GM19240 (cell line): ENCODE results near the gene SMC1B.
"Not testable (repeated sequence)": the region's sequence is repeated elsewhere in the genome, so short reads cannot be mapped to it uniquely, and the experiment has no call there.

ENCODE experiments used
- DNase-seq: peaks from one replicate; pipeline ENCODE4 v3.0.0; 2011; ENCODE audit warnings: low spot score; ENCODE audit not compliant: insufficient read length

SMC1B gene

DNA sequence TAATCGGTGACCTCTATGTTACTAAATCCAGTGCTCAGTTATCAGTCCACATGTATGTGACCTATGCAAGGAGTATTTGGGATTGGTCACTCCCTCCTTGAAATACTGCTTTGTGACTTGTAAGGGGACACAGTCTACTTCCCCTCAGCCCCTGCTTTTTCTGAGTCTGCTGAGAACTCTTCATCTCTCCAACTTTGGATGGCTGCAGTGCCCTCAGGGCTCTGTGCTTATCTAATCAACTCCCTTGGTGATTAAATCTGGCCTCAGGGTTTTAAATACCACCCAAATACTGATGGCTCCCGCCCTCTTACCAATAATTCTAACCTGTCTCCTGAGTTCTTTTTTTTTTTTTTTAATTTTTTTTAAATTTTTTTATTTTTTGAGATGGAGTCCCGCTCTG is 63.5 kb downstream of the SMC1B start:
- no peak for DNase-seq

DNA sequence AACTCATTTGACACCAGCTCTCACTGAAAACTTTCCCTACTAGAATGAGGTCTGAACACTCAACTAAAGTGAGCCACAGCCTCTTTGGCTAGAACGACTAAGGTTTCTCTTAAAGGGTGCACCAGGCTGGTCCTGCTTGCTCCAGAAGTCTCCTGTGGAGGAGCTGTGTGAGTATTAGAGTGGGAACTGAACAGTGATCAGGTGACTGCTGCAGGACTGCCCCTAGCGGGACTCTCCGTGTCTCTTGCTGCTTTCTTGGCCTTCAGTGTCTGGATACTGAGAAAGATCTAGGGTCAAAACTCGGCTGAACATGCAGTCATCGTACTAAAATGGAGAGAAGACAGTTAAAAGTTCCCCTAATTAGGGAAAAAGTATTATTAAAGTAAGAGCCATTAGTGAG is 69.1 kb downstream of the SMC1B start:
- no peak for DNase-seq

DNA sequence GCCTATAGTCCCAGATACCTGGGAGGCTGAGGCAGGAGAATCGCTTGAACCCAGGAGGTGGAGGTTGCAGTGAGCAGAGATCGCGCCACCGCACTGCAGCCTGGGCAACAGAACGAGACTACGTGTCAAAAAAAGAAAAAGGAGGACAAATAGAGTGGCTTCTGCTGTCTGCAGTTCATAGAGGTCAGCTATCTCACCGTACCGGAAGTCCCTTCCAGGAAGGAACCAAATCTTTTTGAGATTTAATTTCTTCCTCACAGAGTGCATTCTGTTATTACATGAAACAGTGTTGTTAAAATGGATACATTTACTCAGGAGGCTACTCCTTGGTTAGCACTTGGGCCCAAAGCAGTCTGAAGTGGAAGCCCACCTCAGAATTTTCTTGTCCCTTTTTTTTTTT is 70.3 kb downstream of the SMC1B start:
- no peak for DNase-seq

DNA sequence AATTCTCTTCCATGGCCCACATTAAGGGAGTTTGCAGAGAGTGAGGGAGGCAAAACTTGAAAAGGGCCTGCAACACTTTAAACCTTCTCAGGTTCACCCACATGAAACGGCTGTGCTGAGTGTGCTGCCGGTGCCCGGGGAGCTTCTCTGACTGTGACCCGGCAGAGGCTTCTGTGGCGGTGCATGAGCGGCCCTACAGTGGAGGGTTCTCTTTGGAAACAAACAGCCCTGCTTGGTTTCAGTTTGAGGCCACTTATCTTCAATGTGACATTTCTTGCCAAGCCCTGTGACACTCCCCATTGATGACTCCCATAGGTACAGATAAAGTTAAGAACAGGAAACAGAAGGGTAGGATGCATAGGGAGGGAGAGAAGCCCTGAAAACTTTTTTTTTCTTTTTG is 71.9 kb downstream of the SMC1B start:
- DNase-seq: no peak

DNA sequence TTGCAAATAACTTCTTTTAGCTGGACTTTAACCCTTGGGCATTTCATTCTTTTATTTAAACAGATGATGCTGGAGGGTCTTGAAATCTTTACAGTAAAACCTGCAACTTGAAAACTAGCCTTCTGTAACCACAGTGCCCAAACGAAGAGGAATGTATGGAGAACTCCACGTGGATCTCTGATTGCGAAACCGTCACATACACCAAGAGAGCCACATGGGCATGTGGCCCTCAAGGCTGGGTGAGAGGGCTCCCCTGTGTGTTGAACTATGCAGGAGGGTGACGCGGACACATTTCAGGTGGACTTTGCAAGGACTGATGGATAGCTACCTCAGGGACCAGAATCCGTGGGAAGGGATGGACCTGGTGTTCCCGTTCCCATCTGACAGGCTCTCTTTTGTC is 73.1 kb downstream of the SMC1B start:
- DNase-seq: no peak

DNA sequence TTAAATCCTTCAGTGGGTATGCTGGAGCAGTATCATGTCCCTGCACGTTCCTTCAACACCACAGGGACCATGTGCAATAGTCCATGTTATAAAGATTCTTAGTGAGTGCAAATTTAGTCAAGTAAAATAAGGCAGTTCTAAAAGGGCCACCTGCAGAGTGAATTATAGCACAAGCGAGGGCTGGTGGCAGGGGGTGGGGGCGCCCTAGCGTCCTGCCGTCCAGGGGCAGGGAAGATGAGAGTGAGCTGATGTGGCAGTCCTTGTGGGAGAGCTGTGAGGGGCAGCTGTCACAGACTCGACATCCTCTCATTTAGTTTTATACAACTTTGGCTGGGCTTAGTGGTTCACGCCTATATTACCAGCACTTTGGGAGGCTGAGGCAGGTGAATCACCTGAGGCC is 74.6 kb downstream of the SMC1B start:
- DNase-seq: no peak

DNA sequence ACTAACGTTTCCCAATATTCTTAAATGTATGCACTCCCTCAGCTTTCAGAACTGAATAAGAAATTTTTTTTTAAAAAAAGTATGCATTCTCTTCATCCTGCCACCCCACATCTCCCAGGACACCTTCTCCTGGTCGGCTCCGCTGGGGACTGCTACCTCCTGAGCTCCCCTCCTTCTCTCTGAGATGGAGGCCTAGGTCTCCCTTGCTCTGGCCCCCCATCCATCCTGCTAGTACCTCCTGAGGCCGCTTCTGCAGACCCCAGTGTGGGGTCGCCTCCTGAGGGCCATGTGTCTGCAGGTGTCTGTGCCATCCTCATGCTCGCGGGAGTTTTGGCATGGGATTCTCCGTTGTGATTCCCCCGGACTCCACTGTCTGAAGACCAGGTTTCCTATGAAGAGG is 75.9 kb downstream of the SMC1B start:
- DNase-seq: no peak

DNA sequence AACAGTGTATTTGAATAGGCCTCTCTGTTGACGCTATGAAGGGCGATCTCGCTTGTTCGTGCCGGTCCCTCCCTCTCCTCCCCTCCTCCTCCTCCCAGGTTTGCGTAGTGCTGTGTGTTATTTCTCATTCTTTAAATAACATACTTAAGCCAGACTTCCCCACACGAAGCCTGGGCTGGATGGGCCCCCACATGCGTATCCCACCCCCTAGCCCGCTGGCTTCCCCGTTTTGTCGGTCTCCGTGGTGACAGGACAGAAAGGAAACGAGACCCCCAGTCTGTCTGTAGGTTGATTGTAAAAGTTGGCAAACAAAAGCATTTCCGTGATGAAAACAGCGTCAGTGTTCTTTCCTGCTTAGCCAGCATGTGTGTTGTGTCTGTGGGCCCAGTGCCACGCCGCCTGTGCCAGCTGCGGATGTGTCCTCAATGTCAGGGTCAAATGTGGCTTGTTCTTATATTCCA is 76.4 kb downstream of the SMC1B start:
- DNase-seq: no peak

DNA sequence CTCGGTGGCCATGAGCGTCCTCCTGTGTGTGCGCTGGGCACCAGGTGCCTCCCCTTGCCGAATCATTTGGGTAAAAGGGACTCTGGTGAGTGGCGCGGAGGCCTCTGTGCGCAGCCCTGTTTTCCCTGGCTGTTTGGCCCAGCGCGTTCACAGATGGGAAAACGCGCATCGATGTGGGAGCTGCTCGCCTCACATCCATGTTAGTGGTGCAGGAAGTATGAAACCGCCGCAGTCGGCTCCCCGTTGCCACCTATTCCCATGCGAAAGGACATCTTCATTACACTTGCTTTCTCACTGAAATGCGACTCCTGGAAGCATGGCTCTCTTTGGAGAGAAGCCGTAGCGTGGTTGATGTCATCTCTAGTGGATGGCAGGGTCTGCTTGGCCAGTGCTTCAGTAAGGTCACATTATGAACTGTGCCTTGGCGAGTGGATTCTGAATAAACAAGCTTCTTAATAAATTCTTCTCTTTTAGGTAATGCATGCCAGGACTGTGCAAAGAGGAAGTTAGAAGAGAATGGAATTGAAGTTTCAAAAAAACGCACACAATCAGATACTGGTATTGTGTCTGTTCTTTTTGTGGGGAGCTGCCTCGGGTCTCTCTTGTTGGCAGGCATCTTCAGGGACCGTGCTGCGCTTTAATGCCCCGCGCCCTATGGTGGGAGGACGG is 77.4 kb downstream of the SMC1B start:
- no peak for DNase-seq

DNA sequence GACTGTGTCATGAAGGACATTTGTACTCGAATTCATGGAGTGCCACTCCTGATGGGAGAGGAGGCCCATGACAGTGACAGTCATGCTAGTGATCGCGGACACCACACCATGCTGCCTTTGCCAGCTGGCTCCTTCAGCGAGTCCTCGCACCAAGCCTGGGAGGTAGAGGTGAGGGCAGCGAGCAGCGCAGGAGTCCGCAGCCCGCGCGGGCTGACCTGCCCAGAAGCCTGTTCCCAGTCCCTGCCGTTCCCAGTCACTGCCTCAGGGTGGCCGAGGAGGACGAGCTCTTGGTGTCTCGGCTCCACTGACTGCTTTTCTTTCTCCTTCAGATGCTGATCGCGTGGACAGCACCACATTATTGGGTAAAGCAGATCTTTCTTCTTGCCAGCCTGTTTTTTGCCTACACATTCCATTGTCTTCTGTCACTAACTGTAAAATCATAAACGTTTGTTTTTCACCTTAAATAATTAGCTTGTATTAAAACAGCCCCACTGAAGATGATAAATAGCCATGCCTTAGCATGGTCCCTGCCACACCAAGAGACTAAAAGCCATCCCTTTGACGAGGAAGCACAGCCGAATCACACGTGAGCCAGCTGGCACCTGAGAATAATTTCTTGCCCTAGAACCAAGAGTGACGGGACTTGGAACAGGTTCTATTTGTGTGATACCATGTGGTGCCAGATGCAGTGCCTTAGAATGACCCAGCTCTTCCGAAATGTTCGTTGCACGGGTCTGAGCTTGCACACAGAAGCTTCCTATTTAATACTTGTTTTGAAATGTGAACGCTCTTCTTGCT is 78.2 kb downstream of the SMC1B start:
- no peak for DNase-seq

DNA sequence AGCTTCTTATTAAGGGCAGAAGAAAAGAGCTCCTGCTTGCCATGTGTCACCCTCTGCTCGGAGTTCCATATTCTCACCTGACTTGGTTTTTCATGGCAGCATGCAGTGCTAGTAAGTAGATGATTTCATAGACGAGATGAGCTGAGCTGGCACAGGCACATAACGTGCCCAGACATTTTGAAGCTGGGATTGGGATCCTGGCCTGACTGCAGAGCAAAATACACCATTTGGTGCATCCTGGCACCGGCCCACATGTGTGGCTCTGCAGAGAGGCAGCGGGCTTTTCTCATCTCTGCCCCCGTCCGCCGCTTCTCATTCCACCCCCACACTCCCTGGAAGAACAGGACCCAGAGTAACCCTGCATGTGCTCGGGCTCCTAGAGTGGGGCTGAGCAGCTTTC is 78.9 kb downstream of the SMC1B start:
- DNase-seq: no peak

DNA sequence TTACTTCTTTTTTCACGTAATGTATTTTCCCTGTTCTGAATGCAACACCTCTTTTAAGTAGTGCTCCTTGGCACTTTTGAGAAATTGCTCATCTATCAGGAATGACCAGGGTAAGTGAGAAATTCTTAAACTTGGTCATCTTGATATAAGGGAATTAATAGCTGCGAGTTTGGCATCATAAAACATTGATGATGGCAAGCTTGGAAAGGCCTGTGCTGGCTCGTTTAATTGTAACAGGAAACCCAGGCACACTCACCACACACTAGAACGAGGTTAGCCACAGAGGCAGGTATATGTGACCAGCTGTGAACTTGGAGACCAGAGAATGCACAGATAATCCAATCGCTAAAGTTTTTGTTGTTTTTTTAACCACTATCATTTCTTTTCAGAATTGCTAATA is 79.3 kb downstream of the SMC1B start:
- no peak for DNase-seq

DNA sequence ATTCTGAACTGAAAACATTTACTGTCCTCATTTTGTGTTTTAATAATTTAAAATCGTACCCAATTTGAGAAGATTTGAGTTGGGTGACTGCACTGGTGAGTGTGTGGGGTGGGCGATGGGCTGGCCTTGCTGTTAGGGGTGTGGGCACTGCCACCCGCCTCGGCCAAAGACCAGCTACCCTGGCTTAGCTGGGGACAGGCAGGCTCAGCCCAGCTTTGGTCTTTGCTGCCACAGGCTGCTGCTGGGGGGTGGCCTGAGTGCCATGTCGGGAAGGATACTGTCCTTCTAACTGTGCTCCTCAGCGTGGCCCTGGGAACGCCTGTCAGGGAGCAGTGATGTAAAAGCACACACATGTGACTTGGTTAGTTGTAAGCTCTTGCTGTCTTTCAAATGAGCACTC is 81.4 kb downstream of the SMC1B start:
- no peak for DNase-seq

DNA sequence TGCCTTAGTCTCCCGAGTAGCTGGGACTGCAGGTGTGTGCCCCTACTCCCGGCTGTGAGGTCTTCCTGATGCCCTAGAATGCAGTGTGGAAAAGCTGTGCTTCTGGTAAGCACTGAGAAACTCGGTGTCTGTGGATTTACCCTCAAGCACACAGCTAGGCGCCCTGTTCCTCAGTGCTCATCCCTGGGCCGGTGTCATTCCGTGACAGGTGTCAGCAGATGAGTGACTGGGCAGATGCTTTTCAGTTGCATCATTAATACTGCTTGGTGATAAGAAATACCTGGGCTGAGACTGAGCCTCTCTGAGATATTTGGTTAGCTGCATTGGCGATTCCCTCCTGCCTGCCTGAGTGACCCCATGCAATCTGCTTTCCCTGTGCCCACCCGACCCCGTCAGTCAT is 81.9 kb downstream of the SMC1B start:
- no peak for DNase-seq

DNA sequence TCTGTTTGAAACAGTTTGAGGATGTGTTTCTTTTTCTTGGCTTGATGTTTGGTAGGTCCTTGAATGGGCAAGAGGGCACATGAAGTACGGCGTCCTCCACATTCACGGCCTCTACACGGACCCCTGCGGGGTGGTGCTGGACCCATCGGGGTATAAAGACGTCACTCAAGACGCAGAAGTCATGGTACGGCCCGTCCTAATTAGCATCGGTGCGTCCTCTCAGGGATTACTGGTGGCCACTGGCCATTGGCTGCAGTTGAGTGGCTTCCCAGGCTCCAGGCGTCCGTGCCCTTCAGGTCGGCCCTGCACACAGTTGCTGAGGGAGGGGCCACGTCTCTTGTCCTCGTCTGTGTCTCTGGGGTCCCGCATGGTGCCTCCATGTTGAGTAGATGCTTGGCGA is 82.9 kb downstream of the SMC1B start:
- DNase-seq: no peak

DNA sequence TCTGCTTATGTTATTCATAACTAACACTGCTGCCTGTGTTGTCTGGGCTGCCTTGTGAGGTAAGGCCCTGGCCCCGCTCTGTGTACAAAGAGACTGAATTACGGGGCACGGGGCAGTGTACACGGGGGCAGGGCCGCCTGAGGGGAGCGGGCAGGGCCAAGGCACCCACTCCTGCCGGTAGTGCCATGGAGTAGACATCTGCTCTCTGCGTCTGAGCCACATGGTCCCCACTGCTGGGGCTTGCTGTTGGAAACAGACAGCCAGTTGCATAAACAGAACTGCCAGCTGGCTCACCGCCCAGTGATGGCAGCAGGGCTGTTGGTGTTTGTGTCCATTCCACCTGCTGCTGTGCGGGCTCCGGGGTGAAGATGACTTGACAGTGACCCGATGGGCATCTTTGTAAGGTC is 83.9 kb downstream of the SMC1B start:
- no peak for DNase-seq

DNA sequence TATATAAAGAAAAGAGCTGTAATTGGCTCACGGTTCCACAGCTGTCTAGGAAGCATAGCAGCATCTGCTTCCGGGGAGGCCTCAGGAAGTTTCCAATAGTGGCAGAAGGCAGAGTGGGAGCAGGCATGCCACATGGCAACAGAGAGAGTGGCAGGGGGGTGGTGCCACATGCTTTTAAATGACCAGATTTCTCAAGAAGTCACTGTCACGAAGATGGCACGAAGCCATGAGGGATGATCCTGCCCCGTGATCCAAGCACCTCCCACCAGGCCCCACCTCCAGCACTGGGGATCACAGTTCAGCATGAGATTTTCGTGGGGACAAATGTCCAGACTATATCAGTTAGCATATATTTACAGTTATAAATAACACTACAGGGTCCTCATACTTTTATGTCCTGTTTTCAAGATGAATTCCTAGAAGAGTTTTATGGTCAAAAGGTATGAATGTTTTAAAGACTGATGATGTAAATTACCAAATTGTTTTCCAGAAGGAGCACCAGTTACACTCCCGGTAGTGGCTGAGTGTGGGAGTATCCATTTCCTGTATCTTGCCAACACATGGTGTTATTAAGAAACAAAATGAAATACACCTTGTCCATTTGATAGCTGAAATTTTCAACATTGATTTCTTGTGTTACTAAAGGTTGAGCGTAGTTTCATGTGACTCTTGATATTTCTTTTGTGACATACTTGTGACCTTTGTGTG is 84.4 kb downstream of the SMC1B start:
- no peak for DNase-seq

DNA sequence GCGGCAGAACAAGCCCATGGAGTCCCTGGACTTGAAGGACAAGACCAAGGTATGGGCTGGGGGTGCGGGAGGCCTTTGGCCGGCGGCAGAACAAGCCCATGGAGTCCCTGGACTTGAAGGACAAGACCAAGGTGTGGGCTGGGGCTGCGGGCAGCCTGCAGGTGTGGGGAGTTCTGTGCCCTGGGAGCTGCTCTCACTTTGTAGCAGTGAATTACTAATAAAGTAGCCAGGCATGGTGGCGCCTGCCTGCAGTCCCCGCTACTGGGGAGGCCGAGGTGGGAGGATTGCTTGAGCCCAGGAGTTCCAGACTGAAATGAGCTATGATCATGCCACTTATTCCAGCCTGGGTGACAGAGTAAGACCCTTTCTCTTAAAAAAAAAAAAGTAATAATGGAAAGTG is 85.1 kb downstream of the SMC1B start:
- DNase-seq: not testable (repeated sequence)

DNA sequence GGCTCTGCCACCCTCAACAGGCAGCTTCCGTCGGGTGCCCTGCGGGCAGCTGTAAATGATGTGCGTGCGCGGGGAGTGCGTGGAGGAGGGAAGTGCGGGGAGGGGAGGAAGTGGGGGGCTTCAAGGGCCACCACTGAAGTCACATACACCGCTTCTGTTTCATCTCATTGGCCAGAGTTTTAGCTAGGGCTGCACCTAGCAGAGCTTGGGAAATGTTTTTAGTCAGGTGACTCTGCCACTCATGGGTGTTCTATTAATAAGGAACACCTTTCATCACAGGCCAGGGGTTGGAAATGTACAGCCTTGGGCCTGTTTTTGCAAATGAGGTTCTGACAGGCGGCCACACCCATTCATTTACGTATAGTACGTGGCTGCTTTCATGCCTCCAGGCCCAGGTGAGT is 89.1 kb downstream of the SMC1B start:
- no peak for DNase-seq

DNA sequence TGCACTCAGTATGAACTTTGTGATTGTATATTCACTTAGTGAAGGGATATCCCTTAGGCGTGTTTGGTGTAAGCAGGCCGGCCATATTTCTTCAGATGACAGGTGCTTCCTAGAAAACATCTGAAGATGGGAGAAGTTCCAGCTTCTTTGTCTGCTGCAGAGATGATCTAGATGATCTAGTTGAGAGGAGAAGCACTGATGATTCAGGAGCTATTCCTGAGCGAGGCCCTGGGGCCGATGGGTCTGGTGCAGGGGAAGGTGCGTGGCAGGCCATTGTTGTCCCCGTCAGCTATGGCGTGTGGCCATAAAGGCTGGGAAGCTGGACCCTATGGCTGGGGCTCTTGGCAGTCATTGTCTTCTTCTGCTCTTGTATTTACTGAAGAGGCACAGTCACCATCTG is 89.7 kb downstream of the SMC1B start:
- no peak for DNase-seq

DNA sequence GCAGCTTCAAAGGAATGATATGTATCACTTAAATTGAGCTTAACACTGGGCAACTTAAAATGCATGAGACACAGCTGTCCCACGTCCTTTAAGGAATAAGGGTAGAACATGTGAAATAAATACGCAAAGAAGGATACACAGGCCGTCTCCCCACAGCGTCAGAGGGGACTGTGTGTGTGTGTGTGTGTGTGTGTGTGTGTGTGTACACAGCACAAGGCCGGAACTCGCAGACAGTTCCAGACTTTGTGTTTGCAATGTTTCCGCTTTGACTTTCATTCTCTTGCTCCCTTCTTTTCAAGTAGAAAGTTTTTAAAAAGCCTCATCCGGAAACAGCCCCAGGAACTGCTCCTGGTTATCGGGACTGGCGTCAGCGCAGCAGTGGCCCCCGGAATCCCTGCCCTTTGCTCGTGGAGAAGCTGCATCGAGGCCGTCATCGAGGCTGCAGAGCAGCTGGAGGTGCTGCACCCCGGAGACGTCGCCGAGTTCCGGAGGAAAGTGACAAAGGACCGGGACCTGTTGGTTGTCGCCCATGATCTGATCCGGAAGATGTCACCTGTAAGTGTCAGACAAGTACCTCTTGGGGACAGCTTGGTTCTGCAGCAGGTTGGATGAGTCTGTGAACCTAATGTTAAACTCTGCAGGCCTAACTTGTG is 90.4 kb downstream of the SMC1B start:
- DNase-seq: no peak

DNA sequence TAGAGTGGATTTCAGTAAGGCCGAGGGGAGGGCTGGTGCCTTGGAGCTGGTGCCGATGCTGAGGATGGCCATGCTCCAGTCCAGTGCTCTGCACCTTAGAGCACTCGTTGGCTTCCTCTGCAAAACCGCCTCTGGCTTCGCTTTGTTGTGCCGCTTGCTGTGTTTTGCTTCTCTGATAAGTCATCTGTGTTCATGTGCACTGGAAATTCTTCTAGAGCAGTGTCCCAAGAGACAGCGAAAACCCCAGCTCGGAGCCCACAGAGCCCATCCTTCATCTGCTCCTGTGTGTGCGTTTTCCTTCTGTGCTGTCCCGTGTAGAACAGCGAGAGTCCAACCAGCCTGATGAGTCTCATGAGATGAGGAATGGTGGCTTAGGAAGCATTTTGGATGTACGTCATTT is 91.6 kb downstream of the SMC1B start:
- no peak for DNase-seq
